ENCODE results near the gene PVALB.

Gene PVALB

DNA sequence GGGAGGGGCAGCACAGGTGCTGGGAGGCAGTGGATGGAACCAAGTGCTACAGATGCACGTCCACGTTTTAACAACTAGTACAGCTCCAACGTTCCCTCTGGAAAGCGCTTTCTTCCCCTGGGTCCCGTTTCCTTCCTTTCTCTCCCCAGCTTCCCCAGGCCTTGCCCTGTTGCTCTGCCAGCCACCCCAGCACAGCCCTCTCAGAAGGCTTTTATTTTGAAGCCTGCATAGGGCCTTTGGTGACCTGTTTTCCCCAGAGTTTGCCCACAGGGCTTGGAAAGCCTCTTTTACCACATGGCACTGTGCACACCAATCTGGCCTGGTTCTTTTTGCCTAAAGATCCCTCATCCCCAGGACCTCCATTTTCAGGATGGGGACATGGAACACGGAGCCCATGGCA is 30.1 kb upstream of the PVALB start:
- DNase-seq (ENCODE audit: low read depth in 2 of 2), result no peak

GRCh38 chr22:36846271-36846670 is 29.4 kb upstream of the PVALB start:
- no peak for DNase-seq (ENCODE audit: low read depth in 2 of 2)

- DNase-seq (ENCODE audit: low read depth in 2 of 2), result no peak
These were observed 23.3 kb upstream of the PVALB start for GRCh38 chr22:36840106-36840505.

DNA sequence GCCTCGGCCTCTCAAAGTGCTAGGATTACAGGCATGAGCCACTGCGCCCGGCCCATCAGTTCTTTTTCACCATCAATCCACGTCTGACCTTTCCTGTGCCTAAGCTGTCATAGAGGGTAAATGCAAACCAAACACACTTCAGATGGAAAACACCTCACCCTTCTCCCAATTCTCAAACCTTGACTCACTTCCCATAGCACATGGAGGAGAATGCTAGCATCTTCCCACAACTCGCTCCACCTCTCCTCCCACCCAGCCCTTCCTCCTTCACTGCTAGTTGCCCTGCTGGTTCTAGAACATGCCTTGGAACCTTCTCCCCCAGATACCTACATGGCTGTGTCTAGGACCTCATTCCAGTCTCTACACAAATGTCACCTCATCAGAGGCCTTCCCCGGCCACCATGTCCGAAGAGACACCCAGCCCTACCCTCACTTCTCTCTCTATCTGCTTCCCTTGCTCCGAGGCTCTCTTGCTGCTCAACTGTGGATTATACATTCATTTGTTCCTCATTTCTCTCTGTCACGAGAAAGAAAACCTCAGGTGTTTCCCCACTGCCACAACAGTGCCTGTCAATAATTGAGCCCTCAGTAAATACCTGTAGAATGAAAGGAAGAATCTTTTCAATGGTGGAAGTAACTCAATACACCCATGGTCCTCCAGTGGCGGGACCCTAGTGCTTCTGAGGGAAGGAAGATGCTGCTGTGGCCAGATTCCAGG is 22.7 kb upstream of the PVALB start:
- no peak for DNase-seq (ENCODE audit: low read depth in 2 of 2)

- no peak for DNase-seq (ENCODE audit: low read depth in 2 of 2)
These were observed 21.5 kb upstream of the PVALB start for GRCh38 chr22:36838119-36839030.

GRCh38 chr22:36835903-36836302 is 19.1 kb upstream of the PVALB start:
- DNase-seq (ENCODE audit: low read depth in 2 of 2), result no peak

- DNase-seq (ENCODE audit: low read depth in 2 of 2), result no peak
These were observed 16.2 kb upstream of the PVALB start for GRCh38 chr22:36833073-36833472.

DNA sequence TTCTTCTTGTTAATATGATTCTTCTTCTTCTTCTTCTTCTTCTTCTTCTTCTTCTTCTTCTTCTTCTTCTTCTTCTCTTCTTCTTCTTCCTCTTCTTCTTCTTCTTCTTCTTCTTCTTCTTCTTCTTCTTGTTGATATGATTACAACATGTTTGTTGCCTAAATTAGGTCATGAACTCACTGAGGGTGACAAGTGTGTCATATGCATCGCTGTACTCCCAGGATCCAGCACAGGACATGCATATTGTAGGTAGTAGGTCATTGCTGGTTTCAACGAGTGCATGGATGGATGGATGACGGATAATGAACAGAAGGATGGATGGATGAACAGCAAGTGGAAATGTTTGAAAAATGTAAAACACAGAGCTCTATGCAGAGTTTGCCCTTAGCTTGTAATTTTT is 14.9 kb upstream of the PVALB start:
- no peak for DNase-seq (ENCODE audit: low read depth in 2 of 2)

DNA sequence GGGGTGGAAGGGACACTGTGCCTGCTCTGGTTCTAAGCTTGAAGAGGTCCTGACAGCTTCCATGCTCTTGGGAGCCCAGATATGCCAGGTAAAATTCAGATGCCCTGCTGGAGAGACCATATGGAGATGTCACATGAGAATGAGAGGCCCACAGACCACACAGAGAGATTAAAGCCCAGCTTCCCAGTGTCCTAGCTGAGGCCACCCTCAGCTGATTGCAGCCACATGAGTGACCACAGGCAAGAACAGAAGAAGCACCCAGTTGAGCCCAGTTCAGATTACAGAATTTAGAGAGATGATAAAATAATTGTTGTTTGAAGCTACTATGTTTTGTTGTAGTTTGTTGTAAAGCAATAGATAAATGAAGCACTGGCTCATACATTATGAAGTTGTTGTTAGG is 14.4 kb upstream of the PVALB start:
- no peak for DNase-seq (ENCODE audit: low read depth in 2 of 2)

- no peak for DNase-seq (ENCODE audit: low read depth in 2 of 2)
These were observed 13.8 kb upstream of the PVALB start for GRCh38 chr22:36830601-36831000.

DNA sequence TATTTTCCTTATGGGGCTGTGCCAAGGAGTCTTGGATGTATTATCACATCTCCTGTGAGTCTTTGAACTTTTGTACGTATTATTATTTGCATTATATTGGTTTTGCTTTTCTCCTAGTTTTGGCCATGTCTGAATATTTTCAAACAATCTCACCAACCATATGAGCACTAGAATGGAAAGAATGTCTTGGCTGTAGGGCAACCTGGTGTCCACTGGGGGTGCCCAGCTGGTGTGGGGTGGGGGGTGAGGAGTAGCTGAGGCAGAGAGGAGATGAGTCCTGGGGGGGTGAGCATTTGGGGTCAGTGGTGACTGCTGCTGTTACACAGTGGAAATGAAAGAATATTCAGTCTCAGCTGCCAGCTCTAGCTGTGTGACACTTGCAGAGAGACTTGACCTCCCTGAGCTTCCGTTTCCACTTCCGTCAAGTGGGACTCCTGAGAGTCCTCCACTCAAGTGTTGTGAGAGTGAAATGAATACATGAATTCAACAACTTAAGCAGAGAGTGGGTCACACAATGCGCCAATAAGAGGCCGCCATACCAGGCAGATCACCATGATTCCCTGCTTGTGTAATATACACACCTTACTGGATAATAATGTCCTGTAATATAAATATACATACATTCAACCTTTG is 12.7 kb upstream of the PVALB start:
- DNase-seq (ENCODE audit: low read depth in 2 of 2), result no peak

DNA sequence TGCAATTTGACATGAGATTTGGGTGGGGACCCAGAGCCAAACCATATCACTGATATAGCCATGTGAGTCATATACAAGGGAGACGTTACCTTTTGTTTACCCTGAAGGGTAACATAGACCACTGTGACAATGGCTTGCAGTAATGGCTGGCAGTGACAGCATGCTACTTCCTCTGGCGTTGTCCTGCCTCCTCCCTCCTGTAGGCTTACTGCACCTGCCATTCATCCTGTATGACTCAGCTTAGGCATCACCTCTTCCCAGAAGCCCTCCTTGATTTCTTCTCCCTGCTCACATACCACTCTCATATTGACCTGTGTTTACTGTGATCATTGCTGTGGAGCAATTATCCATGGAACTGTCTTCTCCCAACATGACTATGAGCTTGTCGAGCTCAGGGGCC is 12.0 kb upstream of the PVALB start:
- no peak for DNase-seq (ENCODE audit: low read depth in 2 of 2)

DNA sequence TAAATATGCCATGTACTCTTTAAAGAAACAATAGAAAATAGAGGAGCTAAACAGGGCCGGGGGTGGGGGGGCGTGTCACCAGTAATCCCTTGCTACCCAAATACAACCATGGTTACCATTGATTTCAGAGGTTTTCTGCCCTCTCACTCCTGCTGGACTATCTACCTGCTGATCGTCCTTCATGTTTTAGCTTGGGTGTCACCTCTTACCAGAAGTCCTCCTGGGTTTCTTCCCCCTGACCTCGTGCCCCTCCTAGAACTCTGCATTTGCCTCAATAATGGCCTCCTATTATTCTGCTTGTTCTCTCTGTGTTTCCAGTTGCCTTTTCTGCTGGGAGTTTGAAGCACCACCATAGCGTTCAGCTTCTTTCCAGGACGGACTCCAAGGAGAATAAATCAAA is 9.4 kb upstream of the PVALB start:
- DNase-seq (ENCODE audit: low read depth in 2 of 2), result no peak

- no peak for DNase-seq (ENCODE audit: low read depth in 2 of 2)
These were observed 7.8 kb upstream of the PVALB start for GRCh38 chr22:36824655-36825054.

GRCh38 chr22:36823186-36823839 is 6.5 kb upstream of the PVALB start:
- no peak for DNase-seq (ENCODE audit: low read depth in 2 of 2)

- no peak for DNase-seq (ENCODE audit: low read depth in 2 of 2)
These were observed 5.7 kb upstream of the PVALB start for GRCh38 chr22:36822581-36822980.

DNA sequence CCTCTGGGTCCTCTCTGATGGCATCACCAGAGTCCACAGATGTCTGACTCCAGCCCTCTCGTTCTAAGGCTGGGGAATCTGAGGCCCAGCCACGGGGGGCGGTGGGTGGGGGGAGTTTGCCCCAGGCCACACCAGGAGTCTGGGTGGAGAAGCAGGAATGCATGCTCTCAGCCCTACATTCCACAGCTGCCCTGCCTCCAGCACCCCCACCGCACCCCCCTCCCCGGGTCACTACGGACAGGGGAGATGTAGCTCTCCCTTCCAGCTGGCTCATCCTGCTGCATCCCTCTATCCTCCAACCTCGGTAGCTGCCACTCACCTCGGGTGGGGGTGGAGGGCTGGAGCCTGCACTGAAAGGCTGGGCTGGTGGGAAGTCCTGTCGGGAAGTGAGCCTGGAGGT is 2.3 kb upstream of the PVALB start:
- no peak for DNase-seq (ENCODE audit: low read depth in 2 of 2)

DNA sequence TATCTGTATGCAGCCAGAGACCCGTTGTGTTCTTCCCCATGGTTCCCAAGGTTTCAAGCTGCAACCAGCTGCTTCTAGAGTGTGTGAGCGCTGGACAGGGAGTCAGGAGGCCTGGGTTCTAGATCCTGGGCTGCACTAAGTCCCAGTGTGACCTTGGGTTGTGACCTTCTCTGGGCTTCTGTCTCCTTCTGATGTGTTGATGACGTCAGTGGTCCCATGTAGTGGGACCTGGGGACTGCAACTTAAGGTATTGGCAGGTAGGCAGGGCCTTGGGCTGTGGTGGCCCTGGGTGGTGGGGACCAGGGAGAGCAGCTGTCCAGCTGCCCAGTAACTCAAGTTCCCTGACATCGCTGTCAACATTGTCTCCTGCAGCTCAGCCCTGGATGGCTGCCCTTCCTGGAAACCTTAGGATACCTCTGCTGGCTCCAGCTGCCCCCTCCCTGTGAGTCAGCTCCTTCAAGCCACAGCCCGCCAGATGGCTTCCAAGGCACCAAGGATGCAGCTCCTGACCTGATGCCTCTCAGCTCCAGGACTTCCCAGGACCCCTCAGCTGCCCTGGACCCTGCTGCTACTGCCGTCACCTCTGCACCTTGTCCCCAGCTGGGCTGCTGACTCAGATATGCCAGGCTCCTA is 1.3 kb upstream of the PVALB start:
- DNase-seq (ENCODE audit: low read depth in 2 of 2), result no peak

DNA sequence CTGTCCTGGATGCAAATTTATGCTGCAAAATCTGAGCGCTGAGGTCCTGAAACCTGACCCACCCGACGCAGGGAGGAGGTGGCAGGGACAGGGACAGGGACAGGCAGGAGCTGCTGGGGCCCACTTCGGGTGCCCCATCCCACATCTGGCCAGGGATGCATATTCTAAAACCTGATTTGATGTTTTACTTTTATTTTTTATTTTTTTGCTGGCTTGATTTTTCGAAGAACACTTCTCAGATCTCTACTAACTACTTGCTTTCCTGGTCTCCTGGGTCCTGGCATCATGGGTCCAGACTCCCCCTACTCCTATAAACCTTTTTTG is 652 bp upstream of the PVALB start:
- no peak for DNase-seq (ENCODE audit: low read depth in 2 of 2)

GRCh38 chr22:36816339-36816635 is 548 bp downstream of the PVALB start:
- no peak for DNase-seq (ENCODE audit: low read depth in 2 of 2)

GRCh38 chr22:36815558-36816338 is 1.1 kb downstream of the PVALB start:
- DNase-seq (ENCODE audit: low read depth in 2 of 2), result no peak
